Adrenal gland (tissue), 5 donors: ENCODE results near the gene GASK1A.

Experiments used
- POLR2A ChIP-seq, 2 donors: fragments of 450-650 bp; IDR thresholded peaks; one replicate each; pipeline ENCODE4 v1.6.1; 2017; ENCODE audit warnings: antibody characterized with exemption in 2 of 2, mild to moderate bottlenecking in 2 of 2, moderate library complexity in 1 of 2
- TF ChIP-seq, protein P1 (sequence below), 6 experiments: fragments of 450-650 bp in 4 of 6; fragments of 200-600 bp in 2 of 6; sonication (generic) in 1 of 6; IDR thresholded peaks; 1 replicate in 5 of 6; 2 replicates in 1 of 6; pipeline versions ENCODE4 v1.5.1 to v1.8.0; 2016 to 2021; ENCODE audit warnings: antibody characterized with exemption in 6 of 6, mild to moderate bottlenecking in 2 of 6, moderate library complexity in 1 of 6
- donor health status: DM: no; HTN: no; CAD: no.

DNA sequence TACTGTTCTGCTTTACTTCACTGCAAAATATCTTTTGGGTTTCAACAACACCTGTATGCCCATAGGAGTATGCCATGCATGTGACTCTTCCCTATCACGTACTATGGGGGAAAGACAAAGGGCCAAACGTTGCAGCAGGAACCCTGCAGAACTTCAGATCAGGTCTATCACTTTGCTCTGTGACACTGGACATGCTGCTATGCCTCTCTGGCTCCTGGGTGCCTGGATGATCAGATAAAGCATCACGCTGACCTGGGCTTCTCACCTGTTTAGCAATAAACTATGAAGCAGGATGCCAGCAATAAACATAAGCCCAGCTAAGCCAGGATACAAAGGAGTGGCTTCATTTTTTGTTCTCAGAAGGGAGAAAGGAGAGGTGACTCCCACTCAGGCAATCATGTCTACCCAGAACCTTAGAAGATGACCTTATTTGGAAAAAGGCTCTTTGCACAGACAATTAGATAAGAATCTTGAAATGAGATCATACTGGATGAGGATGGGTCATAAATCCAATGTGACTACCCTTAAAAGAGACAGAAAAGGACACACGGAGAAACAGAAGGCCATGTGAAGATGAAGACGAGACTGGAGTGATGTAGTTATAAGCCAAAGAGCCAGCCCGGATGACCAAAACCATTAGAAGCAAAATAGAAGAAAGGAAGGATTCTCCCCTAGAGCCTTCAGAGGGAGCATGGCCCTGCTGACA is 107.5 kb downstream of the GASK1A start:
- no peak for TF ChIP-seq POLR2A (IDR thresholded peaks at IDR 0.05)
- TF ChIP-seq, protein P1, sequence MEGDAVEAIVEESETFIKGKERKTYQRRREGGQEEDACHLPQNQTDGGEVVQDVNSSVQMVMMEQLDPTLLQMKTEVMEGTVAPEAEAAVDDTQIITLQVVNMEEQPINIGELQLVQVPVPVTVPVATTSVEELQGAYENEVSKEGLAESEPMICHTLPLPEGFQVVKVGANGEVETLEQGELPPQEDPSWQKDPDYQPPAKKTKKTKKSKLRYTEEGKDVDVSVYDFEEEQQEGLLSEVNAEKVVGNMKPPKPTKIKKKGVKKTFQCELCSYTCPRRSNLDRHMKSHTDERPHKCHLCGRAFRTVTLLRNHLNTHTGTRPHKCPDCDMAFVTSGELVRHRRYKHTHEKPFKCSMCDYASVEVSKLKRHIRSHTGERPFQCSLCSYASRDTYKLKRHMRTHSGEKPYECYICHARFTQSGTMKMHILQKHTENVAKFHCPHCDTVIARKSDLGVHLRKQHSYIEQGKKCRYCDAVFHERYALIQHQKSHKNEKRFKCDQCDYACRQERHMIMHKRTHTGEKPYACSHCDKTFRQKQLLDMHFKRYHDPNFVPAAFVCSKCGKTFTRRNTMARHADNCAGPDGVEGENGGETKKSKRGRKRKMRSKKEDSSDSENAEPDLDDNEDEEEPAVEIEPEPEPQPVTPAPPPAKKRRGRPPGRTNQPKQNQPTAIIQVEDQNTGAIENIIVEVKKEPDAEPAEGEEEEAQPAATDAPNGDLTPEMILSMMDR (IDR thresholded peaks at IDR 0.05), result no peak
